PC-3 (cell line): ENCODE measurements around the gene GGT5.

ENCODE experiments used
- EZH2 ChIP-seq: fragments of 300-600 bp; sonication (generic); IDR thresholded peaks from one replicate; pipeline ENCODE4 v1.6.1; 2017; ENCODE audit warnings: antibody characterized with exemption, mild to moderate bottlenecking, low read length; ENCODE audit not compliant: unreplicated experiment
- EZH2phosphoT487 ChIP-seq: fragments of 300-600 bp; sonication (generic); IDR thresholded peaks from 2 replicates; pipeline ENCODE4 v1.6.1; 2018; ENCODE audit warnings: mild to moderate bottlenecking, antibody characterized with exemption, low read length, borderline replicate concordance
- TF ChIP-seq, protein P1 (sequence below): fragments of 300-600 bp; sonication (generic); conservative IDR thresholded peaks from 2 replicates; pipeline ENCODE4 v1.5.1; 2017; ENCODE audit warnings: antibody characterized with exemption, low read depth, mild to moderate bottlenecking, low read length

DNA sequence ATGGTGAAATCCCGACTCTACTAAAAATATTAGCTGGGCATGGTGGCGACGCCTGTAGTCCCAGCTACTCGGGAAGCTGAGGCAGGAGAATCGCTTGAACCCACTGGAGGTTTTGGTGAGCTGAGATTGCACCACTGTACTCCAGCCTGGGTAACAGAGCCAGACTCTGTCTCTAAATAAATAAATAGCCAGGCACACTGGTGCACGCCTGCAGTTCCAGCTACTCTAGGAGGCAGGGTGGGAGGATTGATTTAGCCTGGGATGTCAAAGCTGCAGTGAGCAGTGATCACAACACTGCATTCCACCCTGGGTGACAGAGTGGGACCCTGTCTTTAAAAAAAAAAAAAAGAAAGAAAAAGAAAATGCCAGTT, 46.2 kb downstream of the GGT5 start:
- TF ChIP-seq EZH2 (no peak), EZH2phosphoT487 (no peak)
- TF ChIP-seq, protein P1, sequence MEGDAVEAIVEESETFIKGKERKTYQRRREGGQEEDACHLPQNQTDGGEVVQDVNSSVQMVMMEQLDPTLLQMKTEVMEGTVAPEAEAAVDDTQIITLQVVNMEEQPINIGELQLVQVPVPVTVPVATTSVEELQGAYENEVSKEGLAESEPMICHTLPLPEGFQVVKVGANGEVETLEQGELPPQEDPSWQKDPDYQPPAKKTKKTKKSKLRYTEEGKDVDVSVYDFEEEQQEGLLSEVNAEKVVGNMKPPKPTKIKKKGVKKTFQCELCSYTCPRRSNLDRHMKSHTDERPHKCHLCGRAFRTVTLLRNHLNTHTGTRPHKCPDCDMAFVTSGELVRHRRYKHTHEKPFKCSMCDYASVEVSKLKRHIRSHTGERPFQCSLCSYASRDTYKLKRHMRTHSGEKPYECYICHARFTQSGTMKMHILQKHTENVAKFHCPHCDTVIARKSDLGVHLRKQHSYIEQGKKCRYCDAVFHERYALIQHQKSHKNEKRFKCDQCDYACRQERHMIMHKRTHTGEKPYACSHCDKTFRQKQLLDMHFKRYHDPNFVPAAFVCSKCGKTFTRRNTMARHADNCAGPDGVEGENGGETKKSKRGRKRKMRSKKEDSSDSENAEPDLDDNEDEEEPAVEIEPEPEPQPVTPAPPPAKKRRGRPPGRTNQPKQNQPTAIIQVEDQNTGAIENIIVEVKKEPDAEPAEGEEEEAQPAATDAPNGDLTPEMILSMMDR = no peak
